GM12878 (cell line): ENCODE results near the gene MN1. TPM values are rescaled to one million over a fixed set of nuclear protein-coding genes. Genes with fewer than 3 reads are reported as not detected.

Experiments
- ASH2L ChIP-seq: fragments of 300-600, 200-600 bp; sonication (generic); IDR thresholded peaks from 2 replicates; pipeline ENCODE4 v1.6.1; 2017; ENCODE audit warnings: low read depth, mild to moderate bottlenecking, borderline replicate concordance
- ATF2 ChIP-seq: IDR thresholded peaks from 2 replicates; pipeline ENCODE4 v1.6.1; 2012; ENCODE audit warnings: low read length, inconsistent platforms
- BACH1 ChIP-seq: fragments of 450-650 bp; IDR thresholded peaks from 2 replicates; pipeline ENCODE4 v1.6.1; 2017; ENCODE audit warnings: mild to moderate bottlenecking, borderline replicate concordance
- ETV6 ChIP-seq, 2 experiments: fragments of 450-650 bp in 1 of 2; IDR thresholded peaks in 1 of 2; conservative IDR thresholded peaks in 1 of 2; 2 replicates each; pipeline ENCODE4 v1.6.1; 2014; ENCODE audit warnings: antibody characterized with exemption in 1 of 2, borderline replicate concordance in 1 of 2, low read depth in 1 of 2, mild to moderate bottlenecking in 1 of 2, moderate library complexity in 1 of 2
- HDGF ChIP-seq: fragments of 450-650 bp; IDR thresholded peaks from 2 replicates; pipeline ENCODE4 v1.6.1; 2016; ENCODE audit warnings: antibody characterized with exemption
- MEF2B ChIP-seq: fragments of 450-650 bp; IDR thresholded peaks from 2 replicates; pipeline ENCODE4 v1.6.1; 2018; ENCODE audit warnings: mild to moderate bottlenecking, moderate library complexity; ENCODE audit not compliant: partially characterized antibody, poor library complexity, severe bottlenecking
- NBN ChIP-seq: fragments of 450-650 bp; IDR thresholded peaks from 2 replicates; pipeline ENCODE4 v1.6.1; 2016
- SIN3A ChIP-seq: IDR thresholded peaks from 2 replicates; pipeline ENCODE4 v1.6.1; 2012; ENCODE audit warnings: low read depth, low read length, improper control_type of control experiment
- ZBTB11 ChIP-seq: fragments of 450-650 bp; formaldehyde crosslinking; IDR thresholded peaks from 2 replicates; pipeline ENCODE4 v1.5.0; 2022; ENCODE audit warnings: mild to moderate bottlenecking, missing genetic modification characterization
- polyA plus RNA-seq, 11 experiments: library from polyadenylated mRNA; depleted of rRNA in 4 of 11; unstranded in 6 of 11; stranded (reverse) in 5 of 11; fragments of >200 nt; fragmentation: Nextera tagmentation in 4 of 11; fragmentation: Illumina TruSeq in 1 of 11; extraction: Ambion mirVana in 4 of 11; extraction: Trizol in 1 of 11; gene quantifications; 1 replicate in 1 of 11; 2 replicates in 10 of 11; pipeline versions ENCODE4 v1.2.1 to v1.2.3, GENCODE V29; 2011 to 2016; ENCODE audit warnings: inconsistent platforms in 2 of 11, missing spikeins in 2 of 11, low read depth in 1 of 11
- total RNA-seq, 4 experiments: library from RNA; depleted of rRNA in 3 of 4; stranded (reverse); fragments of >200 nt in 3 of 4; fragmentation: Illumina TruSeq in 1 of 4; extraction: Trizol in 1 of 4; gene quantifications; 2 replicates each; pipeline versions ENCODE4 v1.2.1 to v1.2.3, GENCODE V29; 2013 to 2021

MN1 gene
- total and polyA plus RNA-seq, 10 of the 15 experiments (the other 5 are each of a cell fraction or from before 2014, with no cell fraction given): under 0.01 to 0.24 (median 0.03) TPM; not detected in 3

DNA sequence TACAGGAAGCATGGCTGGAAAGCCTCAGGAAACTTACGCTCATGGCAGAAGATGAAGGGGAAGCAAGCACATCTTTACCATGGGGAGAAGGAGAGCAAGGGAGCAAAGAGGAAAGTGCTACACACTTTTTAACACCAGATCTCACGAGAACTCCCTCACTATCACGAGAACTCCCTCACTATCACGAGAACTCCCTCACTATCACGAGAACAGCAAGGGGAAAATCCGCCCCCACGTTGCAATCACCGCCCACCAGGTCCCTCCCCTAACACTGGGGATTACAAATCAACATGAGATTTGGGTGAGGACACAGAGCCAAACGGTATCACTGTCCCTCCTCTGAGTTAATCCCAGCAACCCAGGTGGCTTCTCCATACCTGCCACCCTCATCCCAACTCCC, 84.5 kb downstream of the MN1 start (continued):
- TF ChIP-seq ZBTB11 (CRISPR knock-in tag) (no peak), ASH2L (no peak), SIN3A (no peak), BACH1 (no peak), MEF2B (no peak), HDGF (no peak), ATF2 (no peak), NBN (no peak), ETV6 (conservative IDR thresholded peaks at IDR 0.05 in 1 of 2, IDR thresholded peaks at IDR 0.05 in 1 of 2; ENCODE audit: borderline replicate concordance in 1 of 2, low read depth in 1 of 2) (no peak)
- TF ChIP-seq, all 136 proteins: peak for 0
